GM19452 (cell line): ENCODE data around the gene CIAO2A.

Experiments
- ATAC-seq: cut with Tn5 transposase; IDR thresholded peaks from one replicate; pipeline ENCODE4 v1.9.1; 2021; ENCODE audit not compliant: unreplicated experiment

The CIAO2A gene

GRCh38 chr15:64045101-64045435 is 48.6 kb downstream of the CIAO2A start:
- no peak for ATAC-seq

GRCh38 chr15:64044300-64045100 is 49.1 kb downstream of the CIAO2A start:
- peak; percentile 62 for ATAC-seq

GRCh38 chr15:64038878-64039610 is 54.6 kb downstream of the CIAO2A start:
- no peak for ATAC-seq

GRCh38 chr15:64037966-64038365 is 55.7 kb downstream of the CIAO2A start:
- no peak for ATAC-seq

GRCh38 chr15:64037116-64037515 is 56.5 kb downstream of the CIAO2A start:
- ATAC-seq: no peak

- no peak for ATAC-seq
Measured at GRCh38 chr15:64035525-64035924, 58.1 kb downstream of the CIAO2A start.

GRCh38 chr15:64034519-64034918 is 59.1 kb downstream of the CIAO2A start:
- no peak for ATAC-seq

- ATAC-seq: no peak
Measured at GRCh38 chr15:64032329-64032728, 61.3 kb downstream of the CIAO2A start.

- no peak for ATAC-seq
Measured at GRCh38 chr15:64030123-64030522, 63.5 kb downstream of the CIAO2A start.

GRCh38 chr15:64029633-64030032 is 64.0 kb downstream of the CIAO2A start:
- no peak for ATAC-seq

GRCh38 chr15:64029110-64029509 is 64.5 kb downstream of the CIAO2A start:
- no peak for ATAC-seq

GRCh38 chr15:64026591-64026990 is 67.0 kb downstream of the CIAO2A start:
- ATAC-seq: no peak

- no peak for ATAC-seq
Measured at GRCh38 chr15:64024172-64025050, 69.2 kb downstream of the CIAO2A start.

GRCh38 chr15:64023220-64023619 is 70.4 kb downstream of the CIAO2A start:
- ATAC-seq: no peak

GRCh38 chr15:64022571-64022970 is 71.1 kb downstream of the CIAO2A start:
- ATAC-seq: no peak
